ENCODE data around the gene PALM2AKAP2. TPM values are rescaled to one million over a fixed set of nuclear protein-coding genes. Genes with fewer than 3 reads are reported as not detected.

The PALM2AKAP2 gene
- total RNA-seq, 4 donors from 2014 or later: 11.5 to 38.4 (median 24.2) TPM

DNA sequence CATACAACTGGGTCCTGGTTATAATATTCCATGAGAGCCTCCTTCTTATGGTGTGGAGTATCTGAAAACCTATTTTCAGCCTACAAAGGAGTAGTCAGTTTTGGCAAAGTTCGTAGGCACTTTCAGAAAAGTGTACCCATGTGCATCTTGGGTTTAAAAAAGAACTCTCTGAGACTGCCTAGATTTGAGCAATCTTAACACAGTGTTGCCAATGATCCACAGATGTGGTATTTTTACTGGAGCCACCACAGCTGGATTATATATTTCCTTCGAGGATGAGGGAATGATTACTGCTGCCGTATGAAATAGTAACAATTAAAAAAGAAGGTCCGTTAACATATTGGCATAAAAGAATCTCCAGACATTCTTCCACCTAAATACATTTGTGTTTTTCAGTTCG is 1.1 kb downstream of the PALM2AKAP2 start:
- ATAC-seq (ENCODE audit: low FRiP score): no peak
- DNase-seq (ENCODE audit: low spot score): no peak
- TF ChIP-seq, protein P1, sequence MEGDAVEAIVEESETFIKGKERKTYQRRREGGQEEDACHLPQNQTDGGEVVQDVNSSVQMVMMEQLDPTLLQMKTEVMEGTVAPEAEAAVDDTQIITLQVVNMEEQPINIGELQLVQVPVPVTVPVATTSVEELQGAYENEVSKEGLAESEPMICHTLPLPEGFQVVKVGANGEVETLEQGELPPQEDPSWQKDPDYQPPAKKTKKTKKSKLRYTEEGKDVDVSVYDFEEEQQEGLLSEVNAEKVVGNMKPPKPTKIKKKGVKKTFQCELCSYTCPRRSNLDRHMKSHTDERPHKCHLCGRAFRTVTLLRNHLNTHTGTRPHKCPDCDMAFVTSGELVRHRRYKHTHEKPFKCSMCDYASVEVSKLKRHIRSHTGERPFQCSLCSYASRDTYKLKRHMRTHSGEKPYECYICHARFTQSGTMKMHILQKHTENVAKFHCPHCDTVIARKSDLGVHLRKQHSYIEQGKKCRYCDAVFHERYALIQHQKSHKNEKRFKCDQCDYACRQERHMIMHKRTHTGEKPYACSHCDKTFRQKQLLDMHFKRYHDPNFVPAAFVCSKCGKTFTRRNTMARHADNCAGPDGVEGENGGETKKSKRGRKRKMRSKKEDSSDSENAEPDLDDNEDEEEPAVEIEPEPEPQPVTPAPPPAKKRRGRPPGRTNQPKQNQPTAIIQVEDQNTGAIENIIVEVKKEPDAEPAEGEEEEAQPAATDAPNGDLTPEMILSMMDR (IDR thresholded peaks at IDR 0.05): no peak

GRCh38 chr9:109781541-109782197 is 1.7 kb downstream of the PALM2AKAP2 start:
- TF ChIP-seq, protein P1 (IDR thresholded peaks at IDR 0.05): no peak
- ATAC-seq (ENCODE audit: low FRiP score) (no peak), DNase-seq (ENCODE audit: low spot score) (no peak)

DNA sequence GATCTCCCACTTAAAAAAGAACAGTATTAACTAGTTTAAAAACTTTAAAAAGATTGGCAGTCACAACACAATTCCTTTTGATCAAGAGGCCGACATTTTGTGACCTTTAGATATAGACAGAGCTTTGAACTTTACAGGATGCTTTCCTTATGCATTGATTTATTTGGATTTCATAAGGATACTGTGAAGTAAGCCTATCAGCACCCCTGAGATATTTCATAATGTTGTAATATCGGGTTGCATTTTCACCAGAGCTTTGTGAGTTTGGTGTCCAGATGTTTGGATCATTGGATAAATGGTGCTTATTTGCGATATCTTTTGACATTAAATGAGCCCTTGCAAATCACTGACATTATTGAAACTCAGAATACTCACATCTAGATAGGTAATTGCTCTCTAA is 7.7 kb downstream of the PALM2AKAP2 start:
- DNase-seq (ENCODE audit: low spot score) (no peak), ATAC-seq (ENCODE audit: low FRiP score) (no peak)
- TF ChIP-seq, protein P1 (IDR thresholded peaks at IDR 0.05): no peak

GRCh38 chr9:109789556-109789955 is 9.6 kb downstream of the PALM2AKAP2 start:
- no peak for DNase-seq (ENCODE audit: low spot score)
- TF ChIP-seq, protein P1 (IDR thresholded peaks at IDR 0.05): no peak

GRCh38 chr9:109789971-109790370 is 10.0 kb downstream of the PALM2AKAP2 start:
- TF ChIP-seq, protein P1 (IDR thresholded peaks at IDR 0.05): no peak
- ATAC-seq (ENCODE audit: low FRiP score): no peak
- DNase-seq (ENCODE audit: low spot score): no peak

More at GRCh38 chr9:109789556-109789955, 9.6 kb downstream of the PALM2AKAP2 start:
- ATAC-seq (ENCODE audit: low FRiP score): no peak

DNA sequence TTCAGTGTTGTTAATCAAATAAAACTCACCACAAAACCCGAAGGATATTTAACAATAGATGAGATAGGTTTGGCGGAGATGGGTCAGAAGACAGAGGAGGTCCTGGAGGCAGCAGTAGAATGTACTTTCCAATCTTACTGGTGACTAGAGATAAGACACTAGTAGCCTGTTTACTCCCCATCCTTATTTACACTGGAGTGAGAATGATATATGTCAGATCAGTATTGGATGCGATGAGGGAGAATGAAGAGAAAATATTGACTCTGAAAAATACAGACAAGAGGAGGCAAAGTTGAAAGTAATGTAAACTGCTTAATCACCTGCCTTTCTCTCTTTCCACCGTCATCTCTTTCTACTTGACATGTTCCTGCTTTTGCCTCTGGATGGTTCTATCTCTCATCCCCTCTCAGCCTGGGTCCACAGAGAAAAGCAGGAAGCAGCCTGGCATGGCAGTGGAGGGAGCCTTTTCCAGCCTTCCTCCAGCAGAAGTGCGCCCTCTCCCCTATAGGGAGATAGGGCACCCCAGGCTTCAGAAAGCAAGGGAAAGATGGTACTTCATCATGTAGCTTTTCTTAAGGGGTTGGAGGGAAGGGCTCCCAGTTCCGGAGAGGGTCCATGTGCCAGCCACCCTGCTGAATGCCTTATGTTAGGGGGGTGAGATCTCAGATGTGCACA is 11.1 kb downstream of the PALM2AKAP2 start:
- TF ChIP-seq, protein P1 (IDR thresholded peaks at IDR 0.05): no peak
- ATAC-seq (ENCODE audit: low FRiP score) (no peak), DNase-seq (ENCODE audit: low spot score) (no peak)

- TF ChIP-seq, protein P1 (IDR thresholded peaks at IDR 0.05): no peak
- DNase-seq (ENCODE audit: low spot score) (no peak), ATAC-seq (ENCODE audit: low FRiP score) (no peak)
Observed at GRCh38 chr9:109791747-109792146, 11.7 kb downstream of the PALM2AKAP2 start.

Data from omental fat pad (tissue), 4 donors.